Ovary (tissue), 9 donors: Measurements from ENCODE around the gene PCARE. TPM values are rescaled to one million over a fixed set of nuclear protein-coding genes. Genes with fewer than 3 reads are reported as not detected.

Source experiments
- DNase-seq, 5 donors: peaks; one replicate each; pipeline ENCODE4 v3.0.0-alpha.2; 2019 to 2020
- H3K27ac ChIP-seq, 2 donors: fragments of 200-600 bp; one replicate each; pipeline versions ENCODE4 v1.5.1 to v1.8.0; 2019 to 2022
- H3K27me3 ChIP-seq: fragments of 200-600 bp; one replicate; pipeline ENCODE4 v1.8.0; 2022
- H3K36me3 ChIP-seq: fragments of 200-600 bp; sonication (generic); one replicate; pipeline ENCODE4 v1.5.1; 2019
- H3K4me1 ChIP-seq: one replicate; pipeline ENCODE4 v1.8.1; 2013; ENCODE audit warnings: mild to moderate bottlenecking, moderate library complexity; ENCODE audit not compliant: insufficient read depth
- H3K4me3 ChIP-seq: fragments of 200-600 bp; sonication (generic); one replicate; pipeline ENCODE4 v1.5.1; 2017
- H3K9me3 ChIP-seq, 2 donors: fragments of 200-600 bp in 1 of 2; sonication (generic) in 1 of 2; one replicate each; pipeline versions ENCODE4 v1.5.1 to v1.8.1; 2013 to 2019; ENCODE audit warnings: mild to moderate bottlenecking in 1 of 2, moderate library complexity in 1 of 2
- CTCF ChIP-seq, 3 donors: fragments of 450-650 bp in 2 of 3; fragments of 200-600 bp in 1 of 3; IDR thresholded peaks; one replicate each; pipeline versions ENCODE4 v1.5.1 to v1.8.0; 2016 to 2022; ENCODE audit warnings: antibody characterized with exemption in 3 of 3, mild to moderate bottlenecking in 1 of 3
- EP300 ChIP-seq: sonication (generic); formaldehyde crosslinking; IDR thresholded peaks from one replicate; pipeline ENCODE4 v1.6.1; 2017; ENCODE audit warnings: antibody characterized with exemption
- POLR2A ChIP-seq: fragments of 450-650 bp; IDR thresholded peaks from one replicate; pipeline ENCODE4 v1.6.1; 2017; ENCODE audit warnings: antibody characterized with exemption, mild to moderate bottlenecking, moderate library complexity
- WGBS, 3 donors: extraction: QIAGEN DNeasy Blood & Tissue Kit in 1 of 3; methylation state at CpG; one replicate each; pipeline versions ENCODE4 v1.1.5 to v1.1.7; 2013 to 2017; 5-methylcytosine and 5-hydroxymethylcytosine counted together
- intact Hi-C, 4 donors: fragments of 100-400 bp; cut with DNase I; formaldehyde crosslinking; loops; one replicate each; pipeline versions ENCODE4 v1.11.0 to v1.15.1; 2022 to 2023
- polyA plus RNA-seq, 2 donors: library from polyadenylated mRNA; stranded (reverse); fragments of 200-250 nt in 1 of 2; fragments of 350-450 nt in 1 of 2; fragmentation: Illumina TruSeq in 1 of 2; extraction: RNeasy Lipid Tissue Mini Kit (QIAGEN cat#74804) in 1 of 2; gene quantifications; one replicate each; pipeline ENCODE4 v1.2.3, GENCODE V29; 2013 to 2014
- total RNA-seq, 7 donors: library from RNA; depleted of rRNA in 2 of 7; stranded (reverse); fragments of >200 nt in 2 of 7; fragmentation: NEBNext Ultra II Directional in 3 of 7; extraction: Animal tissue kit (Norgen Biotek cat#: 25700) in 3 of 7; gene quantifications; one replicate each; pipeline versions ENCODE4 v1.1.0 to v1.2.4, GENCODE V29; 2016 to 2023
- donor health status: DM: no; HTN: no; CAD: no; lungs with moderate emphysema.
- donor health status: DM: no; HTN: no; CAD: no.
- donor health status: Bipolar disorder and iron deficiency.
- donor health status: DM: yes; HTN: yes; CAD: no.
- donor health status: DM: no; HTN: no; CAD: no.
- donor health status: DM: yes; HTN: yes; CAD: no.

Gene PCARE
- total and polyA plus RNA-seq, 9 donors, result 0.08 to 0.50 (median 0.20) TPM

GRCh38 chr2:29047083-29047845 is 27.1 kb downstream of the PCARE start:
- Histone ChIP-seq H3K4me1 (peaks cover 4% of the 10 kb centered on the region), H3K27ac (no peak overlapping the region), H3K36me3 (no peaks in the 10 kb centered on the region), H3K9me3 (no peaks in the 10 kb centered on the region), H3K4me3 (no peak overlapping the region), H3K27me3 (no peaks in the 10 kb centered on the region)
- intact Hi-C loops, result loop anchor here in 1 of 4 donors (10.0 kb wide), 1 partner anchor 148 kb away; no protein-coding TSS in a partner anchor
- no peak for TF ChIP-seq POLR2A
- no peak for TF ChIP-seq EP300
- TF ChIP-seq CTCF (IDR thresholded peaks at IDR 0.05), result no peak
- DNase-seq, result no peak
- 94 to 97% (median 97%) methylated on average over 9 of the region's 9 CpGs for WGBS, 3 donors

GRCh38 chr2:29046321-29046720 is 28.0 kb downstream of the PCARE start:
- H3K4me1 ChIP-seq, result peaks cover 8% of the 10 kb centered on the region
- H3K4me3 ChIP-seq, result no peak overlapping the region
- intact Hi-C loops, result loop anchor here in 1 of 4 donors (10.0 kb wide), 1 partner anchor 148 kb away; no protein-coding TSS in a partner anchor
- WGBS, 3 donors, result 97 to 100% (median 98%) methylated on average over 2 of the region's 2 CpGs
- TF ChIP-seq POLR2A (no peak), CTCF (IDR thresholded peaks at IDR 0.05) (no peak), EP300 (no peak)
- no peaks in the 10 kb centered on the region for H3K9me3 ChIP-seq
- H3K36me3 ChIP-seq, result no peaks in the 10 kb centered on the region
- DNase-seq, result no peak
- H3K27me3 ChIP-seq, result no peaks in the 10 kb centered on the region
- H3K27ac ChIP-seq, result no peak overlapping the region

- TF ChIP-seq POLR2A (no peak), EP300 (no peak)
- intact Hi-C loops, result loop anchor here in 1 of 4 donors (10.0 kb wide), 1 partner anchor 150 kb away; no protein-coding TSS in a partner anchor
- WGBS, 3 donors, result 81 to 94% (median 82%) methylated on average over 4 of the region's 4 CpGs
- peaks cover 9% of the 10 kb centered on the region for H3K4me1 ChIP-seq
- H3K27me3 ChIP-seq, result no peaks in the 10 kb centered on the region
- H3K9me3 ChIP-seq, result no peaks in the 10 kb centered on the region
- no peak overlapping the region for H3K4me3 ChIP-seq
- no peak overlapping the region for H3K27ac ChIP-seq
- no peak for DNase-seq
- H3K36me3 ChIP-seq, result no peaks in the 10 kb centered on the region
These were observed 29.9 kb downstream of the PCARE start for GRCh38 chr2:29044459-29044858.

GRCh38 chr2:29042561-29043075 is 31.7 kb downstream of the PCARE start:
- H3K27ac ChIP-seq, result peak overlapping the region in 1 of 2 donors; percentile 43
- peak; percentile 74 to 88 (median 83) for DNase-seq
- TF ChIP-seq EP300, result no peak
- TF ChIP-seq CTCF (IDR thresholded peaks at IDR 0.05), result no peak
- TF ChIP-seq POLR2A, result no peak
- no peaks in the 10 kb centered on the region for H3K27me3 ChIP-seq
- H3K4me3 ChIP-seq, result no peak overlapping the region
- H3K36me3 ChIP-seq, result no peaks in the 10 kb centered on the region
- WGBS, 3 donors, result 6 to 17% (median 11%) methylated on average over 9 of the region's 9 CpGs
- intact Hi-C loops, result loop anchor here in 1 of 4 donors (10.0 kb wide), 1 partner anchor 152 kb away; no protein-coding TSS in a partner anchor
- no peaks in the 10 kb centered on the region for H3K9me3 ChIP-seq
- H3K4me1 ChIP-seq, result peaks cover 13% of the 10 kb centered on the region
